Lung (tissue), 12 donors: Measurements from ENCODE around the gene TBC1D22B. TPM values are rescaled to one million over a fixed set of nuclear protein-coding genes. Genes with fewer than 3 reads are reported as not detected.

ENCODE experiments used
- ATAC-seq: fragments of 200-7000 bp; cut with Tn5 transposase; one replicate; pipeline ENCODE4 v1.9.1; 2020; ENCODE audit warnings: moderate number of reproducible peaks; ENCODE audit not compliant: insufficient read depth, low FRiP score
- DNase-seq, 3 donors: peaks; one replicate each; pipeline ENCODE4 v3.0.0-alpha.2; 2013 to 2017
- H3K27ac ChIP-seq, 2 donors: one replicate each; pipeline ENCODE4 v1.5.1; 2013; ENCODE audit warnings: mild to moderate bottlenecking in 2 of 2, moderate library complexity in 2 of 2, control low read depth in 1 of 2, inconsistent platforms in 1 of 2, low read depth in 1 of 2, low read length in 1 of 2
- H3K27me3 ChIP-seq, 3 donors: one replicate each; pipeline ENCODE4 v1.5.1; 2013; ENCODE audit warnings: low read length in 2 of 3; ENCODE audit not compliant: control insufficient read depth in 3 of 3, insufficient read depth in 3 of 3
- H3K36me3 ChIP-seq, 4 donors: one replicate each; pipeline ENCODE4 v1.5.1; 2013; ENCODE audit warnings: low read length in 4 of 4, mild to moderate bottlenecking in 1 of 4, moderate library complexity in 1 of 4; ENCODE audit not compliant: control insufficient read depth in 4 of 4, insufficient read depth in 4 of 4
- H3K4me1 ChIP-seq, 5 donors: one replicate each; pipeline ENCODE4 v1.5.1; 2013; ENCODE audit warnings: low read length in 5 of 5, mild to moderate bottlenecking in 2 of 5, moderate library complexity in 1 of 5; ENCODE audit not compliant: control insufficient read depth in 5 of 5, insufficient read depth in 5 of 5
- H3K4me3 ChIP-seq: one replicate; pipeline ENCODE4 v1.5.1; 2013; ENCODE audit warnings: mild to moderate bottlenecking, control low read depth, moderate library complexity
- H3K9ac ChIP-seq, 2 donors: one replicate each; pipeline ENCODE4 v1.5.1; 2013; ENCODE audit warnings: low read length in 2 of 2, control low read depth in 1 of 2; ENCODE audit not compliant: insufficient read depth in 1 of 2
- H3K9me3 ChIP-seq, 4 donors: one replicate each; pipeline ENCODE4 v1.5.1; 2013; ENCODE audit warnings: low read length in 3 of 4, mild to moderate bottlenecking in 1 of 4, moderate library complexity in 1 of 4; ENCODE audit not compliant: control insufficient read depth in 4 of 4, insufficient read depth in 3 of 4
- WGBS, 2 donors: extraction: QIAGEN DNeasy Blood & Tissue Kit; methylation state at CpG; one replicate each; pipeline ENCODE4 v1.1.7; 2013; 5-methylcytosine and 5-hydroxymethylcytosine counted together
- polyA plus RNA-seq, 2 donors: library from polyadenylated mRNA; stranded (reverse); fragments of 200-250 nt; gene quantifications; one replicate each; pipeline ENCODE4 v1.2.1, GENCODE V29; 2013
- total RNA-seq, 2 donors: library from RNA; depleted of rRNA in 1 of 2; stranded (reverse); fragments of >200 nt in 1 of 2; gene quantifications; one replicate each; pipeline ENCODE4 v1.2.1, GENCODE V29; 2014 to 2021
- TF ChIP-seq, protein P1 (sequence below): IDR thresholded peaks from 2 replicates; pipeline ENCODE4 v1.5.1; 2012; ENCODE audit warnings: mild to moderate bottlenecking; ENCODE audit errors: control extremely low read depth, extremely low read depth
- donor health status: control.
- donor health status: control.
- donor health status: Bipolar disorder and iron deficiency.
- donor health status: healthy.
- donor health status: DM: yes; HTN: yes; CAD: no.

Gene TBC1D22B
- total and polyA plus RNA-seq, 4 donors = 6.8 to 9.7 (median 8.8) TPM

DNA sequence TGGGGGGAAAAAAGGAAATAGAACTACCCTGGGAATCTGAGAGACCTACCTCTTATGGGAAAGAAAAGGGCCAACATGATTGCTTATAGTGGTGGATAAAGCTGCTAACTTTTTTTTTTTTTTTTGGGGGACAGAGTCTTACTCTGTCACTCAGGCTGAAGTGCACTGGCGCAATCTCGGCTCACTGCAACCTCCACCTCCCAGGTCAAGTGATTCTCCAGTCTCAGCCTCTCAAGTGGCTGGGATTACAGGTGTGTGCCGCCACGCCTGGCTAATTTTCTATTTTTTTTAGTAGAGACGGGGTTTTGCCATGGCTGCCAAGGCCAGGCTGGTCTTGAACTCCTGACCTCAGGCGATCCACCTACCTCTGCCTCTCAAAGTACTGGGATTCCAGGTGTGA lies 39.5 kb upstream of the TBC1D22B start:
- no peak overlapping the region for H3K27ac ChIP-seq
- ATAC-seq = no peak
- no peak overlapping the region for H3K9ac ChIP-seq

GRCh38 chr6:37218511-37218910 lies 39.1 kb upstream of the TBC1D22B start:
- Histone ChIP-seq H3K36me3 (no peaks in the 10 kb centered on the region), H3K27me3 (no peaks in the 10 kb centered on the region), H3K9me3 (no peaks in the 10 kb centered on the region), H3K4me3 (no peak overlapping the region), H3K27ac (no peak overlapping the region), H3K9ac (no peak overlapping the region), H3K4me1 (peaks cover 0 to 15% (median 0%) of the 10 kb centered on the region in 5 donors)
- no peak for DNase-seq
- ATAC-seq = no peak
- TF ChIP-seq, protein P1, sequence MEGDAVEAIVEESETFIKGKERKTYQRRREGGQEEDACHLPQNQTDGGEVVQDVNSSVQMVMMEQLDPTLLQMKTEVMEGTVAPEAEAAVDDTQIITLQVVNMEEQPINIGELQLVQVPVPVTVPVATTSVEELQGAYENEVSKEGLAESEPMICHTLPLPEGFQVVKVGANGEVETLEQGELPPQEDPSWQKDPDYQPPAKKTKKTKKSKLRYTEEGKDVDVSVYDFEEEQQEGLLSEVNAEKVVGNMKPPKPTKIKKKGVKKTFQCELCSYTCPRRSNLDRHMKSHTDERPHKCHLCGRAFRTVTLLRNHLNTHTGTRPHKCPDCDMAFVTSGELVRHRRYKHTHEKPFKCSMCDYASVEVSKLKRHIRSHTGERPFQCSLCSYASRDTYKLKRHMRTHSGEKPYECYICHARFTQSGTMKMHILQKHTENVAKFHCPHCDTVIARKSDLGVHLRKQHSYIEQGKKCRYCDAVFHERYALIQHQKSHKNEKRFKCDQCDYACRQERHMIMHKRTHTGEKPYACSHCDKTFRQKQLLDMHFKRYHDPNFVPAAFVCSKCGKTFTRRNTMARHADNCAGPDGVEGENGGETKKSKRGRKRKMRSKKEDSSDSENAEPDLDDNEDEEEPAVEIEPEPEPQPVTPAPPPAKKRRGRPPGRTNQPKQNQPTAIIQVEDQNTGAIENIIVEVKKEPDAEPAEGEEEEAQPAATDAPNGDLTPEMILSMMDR = no peak
- WGBS, 2 donors = 60 to 77% methylated on average over 8 of the region's 8 CpGs

More for the DNA sequence above, 39.5 kb upstream of the TBC1D22B start:
- Histone ChIP-seq H3K4me3 (no peak overlapping the region), H3K4me1 (peaks cover 0 to 14% (median 0%) of the 10 kb centered on the region in 5 donors), H3K27me3 (no peaks in the 10 kb centered on the region), H3K36me3 (no peaks in the 10 kb centered on the region), H3K9me3 (no peaks in the 10 kb centered on the region)
- 81 to 90% methylated on average over 6 of the region's 6 CpGs for WGBS, 2 donors
- TF ChIP-seq, protein P1 = no peak
- DNase-seq = no peak

DNA sequence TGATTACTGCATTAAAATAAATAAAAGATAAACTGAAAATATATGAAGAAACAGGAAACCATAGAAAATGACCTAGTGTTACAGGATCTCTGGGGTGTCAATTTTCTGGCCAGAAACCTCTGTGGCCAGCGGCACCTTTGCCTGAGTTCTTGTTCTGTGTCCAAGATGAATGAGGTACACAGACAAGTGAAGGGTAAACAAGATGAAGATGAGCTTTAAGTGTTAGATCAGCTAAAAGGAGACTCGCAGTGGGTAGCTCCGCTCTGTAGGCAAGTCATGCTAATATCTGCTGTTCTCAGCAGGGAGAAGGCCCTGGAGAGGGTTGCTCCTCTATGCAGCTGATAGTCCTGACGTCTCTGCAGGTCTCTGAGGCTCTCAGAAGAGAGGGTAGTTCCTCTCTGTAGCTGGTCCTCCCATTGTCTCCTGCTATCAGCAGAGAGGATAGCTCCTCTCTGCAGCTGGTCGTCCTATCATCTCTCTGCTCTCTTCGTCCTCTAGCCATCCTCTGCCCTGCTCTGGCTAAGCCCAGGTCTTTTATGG lies 35.9 kb upstream of the TBC1D22B start:
- ATAC-seq (no peak), DNase-seq (no peak)
- peaks cover 0 to 15% (median 0%) of the 10 kb centered on the region in 5 donors for H3K4me1 ChIP-seq
- WGBS, 2 donors = 52 to 53% methylated on average over 6 of the region's 6 CpGs
- H3K27ac ChIP-seq = no peak overlapping the region
- no peak overlapping the region for H3K9ac ChIP-seq
- TF ChIP-seq, protein P1 = no peak
- H3K27me3 ChIP-seq = no peaks in the 10 kb centered on the region
- H3K4me3 ChIP-seq = no peak overlapping the region
- H3K9me3 ChIP-seq = no peaks in the 10 kb centered on the region
- no peaks in the 10 kb centered on the region for H3K36me3 ChIP-seq
